Tibial nerve (tissue), 4 donors: ENCODE results near the gene TRERF1.

Source experiments
- EP300 ChIP-seq, 2 donors: sonication (generic); formaldehyde crosslinking; IDR thresholded peaks; one replicate each; pipeline ENCODE4 v1.6.1; 2017; ENCODE audit warnings: antibody characterized with exemption in 2 of 2, mild to moderate bottlenecking in 1 of 2
- POLR2A ChIP-seq, 2 donors: fragments of 450-650 bp; IDR thresholded peaks; one replicate each; pipeline ENCODE4 v1.6.1; 2017; ENCODE audit warnings: antibody characterized with exemption in 2 of 2, mild to moderate bottlenecking in 2 of 2, moderate library complexity in 2 of 2
- TF ChIP-seq, protein P1 (sequence below), 5 experiments: fragments of 200-600 bp in 3 of 5; fragments of 450-650 bp in 2 of 5; sonication (generic) in 3 of 5; IDR thresholded peaks; one replicate each; pipeline ENCODE4 v1.5.1; 2016 to 2019; ENCODE audit warnings: antibody characterized with exemption in 5 of 5, mild to moderate bottlenecking in 3 of 5, moderate library complexity in 2 of 5

DNA sequence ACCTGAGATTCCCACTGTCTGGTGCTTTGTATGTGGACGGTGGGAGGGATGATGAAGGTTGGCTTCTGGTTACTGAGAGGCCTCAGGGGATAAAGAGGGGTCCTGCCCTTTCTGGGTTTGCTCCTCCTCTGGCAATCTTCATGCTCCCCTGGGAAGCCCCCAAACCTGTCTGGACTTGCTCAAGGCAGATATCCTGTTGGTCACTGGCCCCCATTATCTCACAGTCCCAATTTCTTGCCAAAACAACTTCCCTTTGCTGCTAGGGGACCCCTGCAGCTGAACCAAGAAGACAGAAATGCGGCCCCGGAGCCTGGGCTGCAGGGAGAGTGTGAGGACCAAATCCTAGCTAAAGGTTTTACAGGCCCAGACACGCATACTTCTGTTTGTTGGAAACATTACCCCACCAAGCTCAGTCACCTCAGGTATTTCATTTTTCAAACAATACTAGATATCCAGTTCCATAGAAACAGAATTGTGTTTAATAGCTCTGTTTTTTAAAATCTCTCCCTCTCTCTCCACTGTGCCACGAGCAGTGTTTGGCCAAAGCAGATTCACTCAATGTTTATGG, 170.7 kb downstream of the TRERF1 start:
- TF ChIP-seq, protein P1, sequence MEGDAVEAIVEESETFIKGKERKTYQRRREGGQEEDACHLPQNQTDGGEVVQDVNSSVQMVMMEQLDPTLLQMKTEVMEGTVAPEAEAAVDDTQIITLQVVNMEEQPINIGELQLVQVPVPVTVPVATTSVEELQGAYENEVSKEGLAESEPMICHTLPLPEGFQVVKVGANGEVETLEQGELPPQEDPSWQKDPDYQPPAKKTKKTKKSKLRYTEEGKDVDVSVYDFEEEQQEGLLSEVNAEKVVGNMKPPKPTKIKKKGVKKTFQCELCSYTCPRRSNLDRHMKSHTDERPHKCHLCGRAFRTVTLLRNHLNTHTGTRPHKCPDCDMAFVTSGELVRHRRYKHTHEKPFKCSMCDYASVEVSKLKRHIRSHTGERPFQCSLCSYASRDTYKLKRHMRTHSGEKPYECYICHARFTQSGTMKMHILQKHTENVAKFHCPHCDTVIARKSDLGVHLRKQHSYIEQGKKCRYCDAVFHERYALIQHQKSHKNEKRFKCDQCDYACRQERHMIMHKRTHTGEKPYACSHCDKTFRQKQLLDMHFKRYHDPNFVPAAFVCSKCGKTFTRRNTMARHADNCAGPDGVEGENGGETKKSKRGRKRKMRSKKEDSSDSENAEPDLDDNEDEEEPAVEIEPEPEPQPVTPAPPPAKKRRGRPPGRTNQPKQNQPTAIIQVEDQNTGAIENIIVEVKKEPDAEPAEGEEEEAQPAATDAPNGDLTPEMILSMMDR (IDR thresholded peaks at IDR 0.05): no peak
- TF ChIP-seq EP300 (IDR thresholded peaks at IDR 0.05): no peak
- TF ChIP-seq POLR2A (IDR thresholded peaks at IDR 0.05): no peak
